Fibroblast of villous mesenchyme (primary cell): ENCODE measurements around the gene SEMA4G. TPM values are rescaled to one million over a fixed set of nuclear protein-coding genes. Genes with fewer than 3 reads are reported as not detected.

Experiments used
- DNase-seq: peaks from one replicate; pipeline ENCODE4 v3.0.0-alpha.2; 2010; ENCODE audit warnings: low read depth
- H3K4me3 ChIP-seq: 2 replicates; pipeline ENCODE4 v1.5.1; 2011; ENCODE audit warnings: low read depth, mild to moderate bottlenecking, low read length
- total RNA-seq: library from RNA; depleted of rRNA; stranded (reverse); fragments of >200 nt; gene quantifications from 2 replicates; pipeline ENCODE4 v1.2.3, GENCODE V29; 2012
- TF ChIP-seq, protein P1 (sequence below): IDR thresholded peaks from 2 replicates; pipeline ENCODE4 v1.5.1; 2012; ENCODE audit warnings: low read depth, mild to moderate bottlenecking, low read length; ENCODE audit not compliant: insufficient read depth

SEMA4G gene
- total RNA-seq, 1 donor, result 0.43 TPM

DNA sequence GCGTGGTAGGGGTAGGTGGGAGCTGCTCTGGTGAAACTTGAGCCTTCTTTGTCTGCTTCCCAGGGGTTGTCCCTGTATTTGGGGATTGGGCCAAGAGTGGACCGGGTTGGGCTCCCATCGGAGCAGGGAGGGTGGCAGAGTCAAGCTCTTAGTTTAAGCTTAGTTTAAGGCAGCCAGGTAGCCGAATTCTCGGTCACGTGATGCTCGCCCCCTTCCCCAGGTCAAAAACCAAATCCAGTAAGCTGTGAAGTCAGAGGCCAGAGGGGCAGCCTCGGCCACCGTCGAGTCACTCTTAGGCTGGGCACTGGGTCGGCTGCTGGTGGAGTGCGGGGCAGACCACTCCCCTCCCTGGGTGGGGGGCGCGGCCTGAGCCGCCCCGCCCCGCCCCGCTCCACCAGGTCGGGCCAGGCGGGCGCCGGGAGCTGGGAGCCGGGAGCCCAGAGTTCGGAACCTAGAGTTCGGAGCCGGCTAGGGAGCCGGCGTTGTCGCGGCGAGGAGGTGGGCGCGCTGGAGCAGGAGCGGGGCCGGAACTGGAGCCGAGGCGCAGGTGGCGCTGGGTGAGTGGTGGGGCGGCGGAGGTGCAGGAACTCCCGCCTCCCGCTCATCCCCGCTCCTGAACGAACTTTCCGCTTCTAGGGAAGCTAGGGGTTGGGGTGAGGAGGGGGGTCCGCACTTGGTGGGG is 27.5 kb downstream of the SEMA4G start:
- TF ChIP-seq, protein P1, sequence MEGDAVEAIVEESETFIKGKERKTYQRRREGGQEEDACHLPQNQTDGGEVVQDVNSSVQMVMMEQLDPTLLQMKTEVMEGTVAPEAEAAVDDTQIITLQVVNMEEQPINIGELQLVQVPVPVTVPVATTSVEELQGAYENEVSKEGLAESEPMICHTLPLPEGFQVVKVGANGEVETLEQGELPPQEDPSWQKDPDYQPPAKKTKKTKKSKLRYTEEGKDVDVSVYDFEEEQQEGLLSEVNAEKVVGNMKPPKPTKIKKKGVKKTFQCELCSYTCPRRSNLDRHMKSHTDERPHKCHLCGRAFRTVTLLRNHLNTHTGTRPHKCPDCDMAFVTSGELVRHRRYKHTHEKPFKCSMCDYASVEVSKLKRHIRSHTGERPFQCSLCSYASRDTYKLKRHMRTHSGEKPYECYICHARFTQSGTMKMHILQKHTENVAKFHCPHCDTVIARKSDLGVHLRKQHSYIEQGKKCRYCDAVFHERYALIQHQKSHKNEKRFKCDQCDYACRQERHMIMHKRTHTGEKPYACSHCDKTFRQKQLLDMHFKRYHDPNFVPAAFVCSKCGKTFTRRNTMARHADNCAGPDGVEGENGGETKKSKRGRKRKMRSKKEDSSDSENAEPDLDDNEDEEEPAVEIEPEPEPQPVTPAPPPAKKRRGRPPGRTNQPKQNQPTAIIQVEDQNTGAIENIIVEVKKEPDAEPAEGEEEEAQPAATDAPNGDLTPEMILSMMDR, result no peak
- peak overlapping the region; percentile 91 for H3K4me3 ChIP-seq
- DNase-seq, result no peak

DNA sequence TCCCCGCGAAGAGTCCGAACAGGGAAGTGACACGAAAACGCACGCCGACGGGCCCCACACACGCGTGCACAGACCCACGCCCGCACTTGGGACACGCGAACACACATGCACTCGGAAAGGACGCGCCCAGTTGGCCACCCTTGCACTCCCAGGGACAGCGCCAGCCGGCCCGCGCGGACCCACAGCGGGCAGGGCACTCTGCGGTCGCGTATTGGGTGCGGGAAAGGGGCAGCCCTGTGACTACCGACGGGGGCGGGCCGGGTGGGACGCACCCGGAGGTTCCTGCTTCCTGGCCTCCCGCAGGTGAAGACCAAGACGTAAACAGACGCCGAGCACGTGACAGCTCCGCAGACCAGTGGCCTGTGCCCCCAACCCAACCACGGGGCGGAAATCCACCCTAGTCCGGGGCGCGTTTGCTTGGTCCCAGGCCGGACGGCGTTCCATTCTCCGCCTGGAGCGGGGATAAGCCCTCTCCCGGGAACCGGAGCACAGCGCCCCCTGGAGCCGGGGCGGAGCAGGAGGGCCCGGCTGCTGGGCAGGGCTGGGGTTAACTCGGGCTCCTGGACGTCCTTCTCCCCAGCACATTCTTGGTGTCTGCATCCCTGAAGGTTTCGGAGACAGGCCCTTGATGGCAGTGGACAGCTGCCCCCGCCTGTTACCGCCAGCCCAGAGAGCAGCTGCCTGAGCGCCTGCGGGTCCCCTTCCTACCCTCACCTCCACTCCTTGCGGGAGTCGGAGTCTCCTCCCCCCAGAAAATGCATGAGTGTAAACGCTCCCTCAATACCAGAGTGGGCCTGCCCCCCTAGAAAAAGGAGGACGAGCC is 28.3 kb downstream of the SEMA4G start:
- DNase-seq, result peak; percentile 77
- TF ChIP-seq, protein P1, result peak; percentile 86
- peak overlapping the region; percentile 91 for H3K4me3 ChIP-seq

DNA sequence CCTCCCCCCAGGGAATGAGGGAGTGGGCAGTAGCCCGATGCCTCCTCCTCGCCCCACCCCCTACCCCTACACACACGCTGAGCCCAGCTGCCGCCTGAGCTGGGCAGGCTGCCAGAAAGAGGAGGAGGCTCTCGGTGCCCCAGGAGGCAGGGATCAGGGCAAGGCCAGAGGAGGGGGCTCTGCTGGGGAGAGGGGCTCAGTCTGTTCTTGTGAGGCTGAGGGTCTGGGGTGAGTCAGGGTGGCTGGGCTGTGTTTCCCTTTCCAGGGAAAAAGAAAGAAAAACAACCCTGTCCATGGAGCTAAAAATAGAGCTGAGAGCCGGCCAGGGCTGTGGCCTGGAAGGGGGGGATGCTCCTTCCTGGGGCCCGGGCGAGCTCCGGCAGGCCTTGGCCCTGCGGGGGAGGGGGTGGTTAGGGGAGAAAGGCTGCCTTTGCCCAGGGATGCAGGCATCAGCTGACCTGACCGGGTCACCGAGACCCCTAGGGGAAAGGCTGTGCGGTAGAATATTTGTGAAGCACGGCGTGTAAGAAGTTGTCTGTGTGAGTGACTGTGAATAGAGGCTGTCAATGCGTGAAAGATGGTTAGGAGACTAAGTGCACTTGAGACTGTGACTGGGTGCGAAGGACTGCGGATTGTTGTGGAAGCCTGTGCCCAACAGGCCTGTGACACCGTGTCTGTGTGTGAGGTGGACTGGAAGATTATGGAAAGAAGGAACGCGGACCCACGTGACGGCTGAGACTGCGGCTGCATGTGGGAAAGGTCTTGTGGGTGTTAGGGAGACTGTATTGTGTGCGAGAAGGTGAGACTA is 29.1 kb downstream of the SEMA4G start:
- DNase-seq, result peak; percentile 88
- TF ChIP-seq, protein P1, result no peak
- H3K4me3 ChIP-seq, result peak overlapping the region; percentile 91

DNA sequence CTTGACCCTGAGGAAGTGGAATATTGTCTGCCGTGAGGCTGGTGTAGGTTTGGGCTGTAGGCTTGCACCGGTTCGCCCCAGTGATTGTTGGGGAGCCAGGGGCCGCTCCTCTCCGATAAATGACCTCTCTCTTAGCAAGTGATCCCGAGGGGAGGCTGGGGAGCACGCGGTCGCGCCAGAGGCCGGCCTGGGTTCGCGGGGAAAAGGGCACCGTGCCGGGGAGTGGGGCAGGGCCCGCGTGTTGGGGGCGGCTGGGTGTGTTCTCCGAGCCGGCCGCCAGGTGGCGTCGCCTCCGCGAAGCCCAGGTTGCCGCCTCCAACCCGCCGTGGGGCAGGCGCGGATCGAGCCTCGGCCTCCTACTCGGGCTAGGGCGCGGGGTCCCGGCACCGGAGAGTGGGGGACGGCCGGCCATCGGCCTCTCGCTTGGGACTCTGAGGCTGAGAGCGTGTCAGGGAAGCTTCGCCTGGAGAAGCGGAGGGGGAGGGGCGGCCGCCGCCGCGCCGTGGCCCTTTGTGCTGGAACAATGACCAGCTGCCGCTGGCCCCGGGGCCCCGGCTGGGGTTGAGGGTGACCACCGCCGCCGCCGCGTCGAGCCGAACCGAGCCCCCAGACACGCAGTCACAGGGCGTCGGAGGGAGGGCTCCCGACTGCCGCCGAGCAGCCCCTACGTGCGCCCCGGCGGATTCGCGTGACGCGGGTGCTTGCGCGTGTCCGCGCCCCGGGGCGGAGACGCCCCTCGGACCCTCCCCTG is 29.9 kb downstream of the SEMA4G start:
- TF ChIP-seq, protein P1, result peak; percentile 81
- peak overlapping the region; percentile 91 for H3K4me3 ChIP-seq
- peak; percentile 80 for DNase-seq

DNA sequence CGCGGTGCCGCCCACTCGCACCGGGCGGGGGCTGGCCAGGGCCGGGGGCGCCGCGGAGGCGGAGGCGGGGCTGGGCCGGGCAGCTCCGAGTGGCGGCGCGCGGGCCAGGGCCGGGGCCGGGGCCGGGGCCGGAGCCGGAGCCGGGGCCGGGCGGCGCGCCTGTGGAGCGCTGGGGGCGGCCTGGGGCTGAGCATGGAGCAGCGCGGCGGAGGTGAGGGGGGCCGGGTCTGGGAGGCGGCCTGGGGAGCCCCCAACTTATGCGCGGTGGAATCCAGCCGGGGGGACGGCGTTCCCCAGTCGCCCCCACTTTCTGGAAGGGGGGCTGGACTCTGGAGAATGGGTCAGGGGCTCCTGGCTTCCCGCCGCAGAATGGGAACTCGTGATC is 30.4 kb downstream of the SEMA4G start, which contains the start of gene LZTS2:
LZTS2 (plus strand) TSS at position 67 of the 385 bp plus-strand sequence. CDS start 2,731 bp downstream, outside the sequence.
- TF ChIP-seq, protein P1, result no peak
- no peak for DNase-seq
- H3K4me3 ChIP-seq, result peak within 1 kb of the TSS; percentile 91

DNA sequence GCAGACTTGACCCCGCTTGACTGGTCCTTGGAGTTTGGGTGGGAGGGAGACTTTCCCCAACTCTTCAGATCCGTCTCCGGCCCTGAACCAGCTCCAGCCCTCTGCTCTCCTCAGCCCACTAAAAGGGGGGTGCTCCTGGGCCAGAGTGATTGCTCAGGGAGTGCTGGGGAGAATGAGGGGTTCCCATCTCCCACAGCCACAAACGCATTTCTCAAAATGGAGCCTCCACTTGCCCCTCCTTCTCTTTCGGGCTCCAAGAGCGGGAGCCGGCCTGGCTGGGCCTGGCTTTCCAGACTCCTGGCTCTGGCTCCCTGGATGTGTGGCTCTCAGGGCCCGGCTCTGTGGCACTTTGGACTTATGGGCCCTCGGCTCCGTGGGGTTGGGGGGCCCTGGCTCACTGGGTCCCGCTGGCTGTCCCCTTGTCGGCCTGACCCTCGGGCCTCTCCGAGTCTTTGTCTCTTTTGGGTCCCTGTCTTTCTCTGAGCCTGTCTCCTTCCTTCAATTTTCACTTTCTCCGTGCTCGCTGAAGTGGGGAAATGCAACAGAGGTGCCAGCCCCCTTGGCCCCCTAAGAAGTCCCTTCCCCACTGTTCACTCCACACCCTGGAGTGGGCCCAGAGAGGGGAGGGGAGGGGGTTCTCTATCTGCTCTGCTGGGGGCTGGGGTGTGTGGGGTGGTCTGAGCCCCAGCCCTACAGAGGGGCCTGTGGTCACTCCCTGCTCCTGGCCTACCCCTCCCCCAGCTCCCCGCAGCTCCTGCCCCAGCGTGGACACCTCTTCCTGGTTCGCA is 31.0 kb downstream of the SEMA4G start:
- TF ChIP-seq, protein P1, result no peak
- DNase-seq, result peak; percentile 32
- H3K4me3 ChIP-seq, result peak overlapping the region; percentile 91
